NCI-H146 (cell line): Measurements from ENCODE around the gene C22orf42.
A peak's percentile ranks its signal among the peaks of the same experiment; 100 is the strongest.
"Not testable (repeated sequence)": the region's sequence is repeated elsewhere in the genome, so short reads cannot be mapped to it uniquely, and the experiment has no call there.

Experiments used
- DNase-seq: peaks from one replicate; lab custom pipeline; 2025; lab: John Stamatoyannopoulos, UW

C22orf42 gene

GRCh38 chr22:32158712-32159533, at the start of gene C22orf42:
Gene C22orf42, minus strand, starts transcription at chr22:32159303. Its CDS starts 88 bp downstream, at chr22:32159215.
- DNase-seq: peak; percentile 55

GRCh38 chr22:32208681-32209080, 49.6 kb upstream of the C22orf42 start:
- no peak for DNase-seq

GRCh38 chr22:32207971-32208480, 48.9 kb upstream of the C22orf42 start:
- no peak for DNase-seq

- DNase-seq: peak; percentile 65
Observed at GRCh38 chr22:32206774-32207758, 48.0 kb upstream of the C22orf42 start.

- peak; percentile 50 for DNase-seq
Observed at GRCh38 chr22:32205974-32206773, 47.1 kb upstream of the C22orf42 start.

- peak; percentile 86 for DNase-seq
Observed at GRCh38 chr22:32204856-32205722, 46.0 kb upstream of the C22orf42 start, which contains the start of gene RFPL2. Gene RFPL2, minus strand, starts transcription at chr22:32205073. Its CDS starts 2,622 bp downstream, at chr22:32202451.

GRCh38 chr22:32204040-32204855, 45.1 kb upstream of the C22orf42 start:
- peak; percentile 64 for DNase-seq

- DNase-seq: no peak
Observed at GRCh38 chr22:32203181-32204039, 44.3 kb upstream of the C22orf42 start.

GRCh38 chr22:32202539-32203180, 43.6 kb upstream of the C22orf42 start:
- DNase-seq: peak; percentile 84

- no peak for DNase-seq
Observed at GRCh38 chr22:32202161-32202538, 43.0 kb upstream of the C22orf42 start.

- DNase-seq: no peak
Observed at GRCh38 chr22:32200752-32201151, 41.6 kb upstream of the C22orf42 start.

GRCh38 chr22:32199961-32200360, 40.9 kb upstream of the C22orf42 start:
- no peak for DNase-seq

- DNase-seq: no peak
Observed at GRCh38 chr22:32199341-32199740, 40.2 kb upstream of the C22orf42 start.

GRCh38 chr22:32197553-32198226, 38.6 kb upstream of the C22orf42 start:
- DNase-seq: not testable (repeated sequence)

- DNase-seq: not testable (repeated sequence)
Observed at GRCh38 chr22:32195900-32196299, 36.8 kb upstream of the C22orf42 start.

GRCh38 chr22:32193346-32193745, 34.2 kb upstream of the C22orf42 start:
- DNase-seq: not testable (repeated sequence)

GRCh38 chr22:32191021-32191420, 31.9 kb upstream of the C22orf42 start:
- DNase-seq: not testable (repeated sequence)
